Measurements from ENCODE around the gene NCR3LG1.
"Not testable (repeated sequence)": the region's sequence is repeated elsewhere in the genome, so short reads cannot be mapped to it uniquely, and the experiment has no call there.

Gene NCR3LG1

GRCh38 chr11:17413414-17414316 is 62.1 kb downstream of the NCR3LG1 start:
- DNase-seq = no peak

- no peak for DNase-seq
These were observed 62.7 kb downstream of the NCR3LG1 start for GRCh38 chr11:17414317-17414737.

- no peak for DNase-seq
These were observed 63.4 kb downstream of the NCR3LG1 start for GRCh38 chr11:17414992-17415391.

DNA sequence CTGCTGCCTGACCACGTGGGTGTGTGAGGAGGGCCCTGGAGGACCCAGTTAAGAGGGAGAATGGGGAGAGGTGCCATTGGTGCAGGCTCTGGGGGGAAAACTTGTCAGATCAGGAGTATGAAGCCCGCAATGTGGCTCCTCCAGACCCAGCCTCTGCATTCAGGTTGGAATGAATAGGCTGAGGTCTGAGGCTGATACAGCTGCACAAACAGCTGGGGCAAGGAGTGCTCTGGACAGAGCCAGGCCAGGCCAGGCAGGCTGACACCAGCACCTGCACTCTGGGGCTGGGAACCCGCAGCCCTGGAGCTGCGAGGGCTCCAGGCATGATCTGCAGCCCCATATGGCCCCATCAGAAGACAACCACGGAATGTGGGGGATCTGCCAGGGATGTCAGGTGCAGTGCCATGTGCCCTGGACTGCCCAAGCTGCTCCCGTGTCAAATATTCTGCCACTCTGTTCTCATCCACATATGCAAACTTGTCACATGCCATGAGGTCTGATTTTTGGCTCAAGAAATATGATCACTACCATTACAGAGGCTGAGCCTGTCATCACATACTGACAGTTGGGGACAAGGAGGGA is 64.0 kb downstream of the NCR3LG1 start:
- DNase-seq = no peak

GRCh38 chr11:17416492-17416891 is 64.9 kb downstream of the NCR3LG1 start:
- no peak for DNase-seq

DNA sequence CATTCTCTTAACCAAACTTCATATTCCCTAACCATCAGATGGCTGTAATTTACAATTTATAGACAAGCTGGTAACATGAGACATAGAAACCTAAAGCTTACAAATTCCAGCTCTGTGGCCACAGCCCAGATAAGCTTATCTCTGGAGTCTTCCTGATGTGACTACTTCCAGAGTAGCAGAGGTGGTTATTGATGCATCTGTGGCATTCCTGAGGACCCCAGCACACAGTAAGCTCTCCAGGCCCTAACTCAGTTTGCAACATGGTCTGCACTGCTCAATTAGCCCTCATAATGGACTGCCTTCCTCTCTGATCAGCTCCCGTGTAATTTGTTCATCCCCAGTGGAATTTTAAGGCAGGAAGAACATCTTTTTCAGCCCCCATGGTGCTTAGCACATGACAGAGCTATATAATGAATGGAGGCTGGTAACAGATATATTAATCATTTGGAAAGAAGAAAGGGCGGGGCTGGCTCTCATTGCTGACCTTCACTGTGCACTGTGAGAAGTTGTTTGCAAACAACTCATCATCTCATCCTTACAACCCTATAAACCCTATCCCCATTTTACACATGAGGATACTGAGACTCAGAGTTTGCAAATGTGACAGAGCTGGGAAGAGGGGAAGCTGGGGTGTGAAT is 67.0 kb downstream of the NCR3LG1 start:
- no peak for DNase-seq

GRCh38 chr11:17421781-17422180 is 70.2 kb downstream of the NCR3LG1 start:
- no peak for DNase-seq

DNA sequence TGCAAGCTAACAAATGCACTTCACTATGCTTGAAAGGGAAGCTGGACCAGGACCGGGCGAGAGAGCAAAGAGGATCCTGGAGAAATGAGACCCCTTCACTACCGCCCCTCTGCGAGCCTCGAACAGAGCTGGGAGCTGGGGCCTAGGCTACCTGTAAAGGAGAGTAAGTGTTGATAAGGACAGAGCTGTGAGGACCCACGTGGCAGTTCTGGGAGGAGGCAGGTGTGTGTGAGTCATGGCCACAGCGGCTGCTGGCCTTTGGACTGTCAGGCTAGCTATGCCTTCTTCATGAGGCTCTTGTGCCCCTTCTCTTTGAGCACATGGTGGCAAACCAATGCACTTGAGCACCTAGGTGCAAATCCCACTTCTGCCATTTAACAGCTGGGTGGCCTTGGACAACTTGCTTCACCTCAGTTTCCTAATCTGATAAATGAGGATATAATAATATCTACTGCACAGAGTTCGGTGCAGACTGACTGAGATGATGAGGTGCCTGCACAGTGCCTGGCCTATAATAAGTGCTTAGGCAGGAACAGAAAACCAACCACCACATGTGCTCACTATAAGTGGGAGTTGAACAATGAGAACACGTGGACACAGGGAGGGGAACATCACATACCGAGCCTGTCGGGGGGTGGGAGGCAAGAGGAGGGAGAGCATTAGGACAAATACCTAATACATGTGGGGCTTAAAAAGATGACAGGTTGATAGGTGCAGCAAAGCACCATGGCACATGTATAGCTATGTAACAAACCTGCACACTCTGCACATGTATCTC is 72.1 kb downstream of the NCR3LG1 start:
- DNase-seq = no peak

DNA sequence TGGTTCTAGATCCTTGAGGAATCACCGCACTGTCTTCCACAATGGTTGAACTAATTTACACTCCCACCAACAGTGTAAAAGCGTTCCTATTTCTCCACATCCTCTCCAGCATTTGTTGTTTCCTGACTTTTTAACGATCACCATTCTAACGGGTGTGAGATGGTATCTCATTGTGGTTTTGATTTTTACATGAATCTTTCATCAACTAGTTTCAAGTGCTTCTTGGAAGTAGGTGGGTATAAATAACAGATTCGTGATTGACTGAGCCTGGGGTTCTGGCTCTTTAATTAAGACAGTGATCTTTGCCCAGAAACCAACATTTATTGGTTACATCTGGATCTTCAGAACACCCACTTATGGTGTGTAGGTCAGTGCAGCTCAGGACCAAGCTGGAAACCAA is 74.6 kb downstream of the NCR3LG1 start:
- not testable (repeated sequence) for DNase-seq
